GM19372 (cell line): ENCODE data around the gene BBOX1.
"Not testable (repeated sequence)": the region's sequence is repeated elsewhere in the genome, so short reads cannot be mapped to it uniquely, and the experiment has no call there.

Source experiments
- ATAC-seq: cut with Tn5 transposase; IDR thresholded peaks from one replicate; pipeline ENCODE4 v1.9.1; 2021; ENCODE audit warnings: mild to moderate bottlenecking, low read depth, moderate library complexity; ENCODE audit not compliant: unreplicated experiment

The BBOX1 gene

DNA sequence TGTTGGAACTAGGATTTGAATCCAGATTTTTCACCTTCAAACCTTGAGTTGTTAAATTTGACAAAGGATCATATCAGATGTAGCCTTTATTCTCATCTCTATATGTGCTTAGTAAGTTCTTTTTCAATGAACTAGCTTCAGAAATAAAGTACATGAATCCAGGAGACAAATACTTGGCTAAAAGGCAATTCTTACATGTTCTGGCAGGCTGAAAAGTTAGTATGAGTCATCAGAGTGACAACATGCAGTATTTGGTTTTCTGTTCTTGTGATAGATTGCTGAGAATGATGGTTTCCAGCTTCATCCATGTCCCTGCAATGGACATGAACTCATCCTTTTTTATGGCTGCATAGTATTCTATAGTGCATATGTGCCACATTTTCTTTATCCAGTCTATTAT is 40.4 kb downstream of the BBOX1 start:
- no peak for ATAC-seq

- no peak for ATAC-seq
Measured at GRCh38 chr11:27083241-27083640, 42.6 kb downstream of the BBOX1 start.

GRCh38 chr11:27083782-27084181 is 43.2 kb downstream of the BBOX1 start:
- no peak for ATAC-seq

GRCh38 chr11:27084518-27084917 is 43.9 kb downstream of the BBOX1 start:
- no peak for ATAC-seq

DNA sequence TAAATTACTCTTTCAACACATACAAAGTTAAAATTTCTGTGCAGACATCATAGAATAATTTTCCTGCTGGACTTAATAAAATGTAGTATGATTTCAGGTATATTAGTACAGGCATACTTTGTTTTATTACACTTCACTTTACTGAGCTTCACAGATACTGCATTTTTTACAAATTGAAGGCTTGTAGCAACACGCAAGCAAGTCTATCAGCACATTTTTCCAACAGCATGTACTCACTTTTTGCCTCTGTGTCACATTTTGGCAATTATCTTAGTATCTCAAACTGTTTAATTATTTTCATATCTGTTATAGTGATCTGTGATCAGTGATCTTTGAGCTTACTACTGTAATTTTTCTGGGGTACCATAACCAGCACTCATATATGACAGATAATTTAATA is 44.5 kb downstream of the BBOX1 start:
- no peak for ATAC-seq

GRCh38 chr11:27085605-27086004 is 45.0 kb downstream of the BBOX1 start:
- ATAC-seq = no peak

- no peak for ATAC-seq
Measured at GRCh38 chr11:27087432-27087831, 46.8 kb downstream of the BBOX1 start.

GRCh38 chr11:27088353-27088752 is 47.7 kb downstream of the BBOX1 start:
- ATAC-seq = no peak

DNA sequence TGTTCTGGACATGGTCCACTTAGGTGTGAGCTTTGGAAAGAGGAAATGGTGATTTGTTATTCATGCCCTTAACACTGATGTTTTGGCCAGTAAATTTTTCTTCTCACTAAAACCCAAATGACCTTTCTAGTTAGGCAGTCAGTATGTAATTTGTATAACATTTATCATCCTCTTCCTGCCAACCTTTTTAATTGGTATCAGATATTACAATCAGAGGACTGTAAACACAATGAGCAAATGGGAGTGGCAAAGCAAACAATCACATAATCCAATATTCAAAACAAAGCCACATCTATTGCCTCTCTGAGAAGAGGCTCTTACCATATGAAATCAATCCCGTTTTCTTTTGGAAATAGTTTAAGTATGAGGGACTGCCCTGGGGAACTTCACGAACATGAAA is 49.1 kb downstream of the BBOX1 start:
- ATAC-seq = no peak

DNA sequence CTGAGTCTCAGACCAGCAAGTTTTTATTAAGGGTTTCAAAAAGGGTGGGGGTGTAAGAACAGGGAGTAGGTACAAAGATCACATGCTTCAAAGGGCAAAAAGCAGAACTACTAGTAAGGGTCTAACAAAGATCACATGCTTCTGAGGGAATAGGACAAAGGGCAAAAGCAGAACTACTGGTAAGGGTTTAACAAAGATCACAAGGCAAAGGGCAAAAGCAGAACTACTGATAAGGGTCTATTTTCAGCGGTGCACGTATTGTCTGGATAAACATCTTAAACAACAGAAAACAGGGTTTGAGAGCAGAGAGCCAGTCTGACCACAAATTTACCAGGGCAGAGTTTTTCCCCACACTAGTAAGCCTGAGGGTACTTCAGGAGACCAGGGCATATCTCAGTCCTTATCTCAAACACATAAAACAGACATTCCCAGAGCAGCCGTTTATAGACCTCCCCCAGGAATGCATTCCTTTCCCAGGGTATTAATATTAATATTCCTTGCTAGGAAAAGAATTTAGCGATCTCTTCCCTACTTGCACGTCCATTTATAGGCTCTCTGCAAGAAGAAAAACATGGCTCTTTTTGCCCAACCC is 49.8 kb downstream of the BBOX1 start:
- ATAC-seq = not testable (repeated sequence)

- ATAC-seq = no peak
Measured at GRCh38 chr11:27094120-27094519, 53.5 kb downstream of the BBOX1 start.

GRCh38 chr11:27095059-27095458 is 54.4 kb downstream of the BBOX1 start:
- ATAC-seq = no peak

DNA sequence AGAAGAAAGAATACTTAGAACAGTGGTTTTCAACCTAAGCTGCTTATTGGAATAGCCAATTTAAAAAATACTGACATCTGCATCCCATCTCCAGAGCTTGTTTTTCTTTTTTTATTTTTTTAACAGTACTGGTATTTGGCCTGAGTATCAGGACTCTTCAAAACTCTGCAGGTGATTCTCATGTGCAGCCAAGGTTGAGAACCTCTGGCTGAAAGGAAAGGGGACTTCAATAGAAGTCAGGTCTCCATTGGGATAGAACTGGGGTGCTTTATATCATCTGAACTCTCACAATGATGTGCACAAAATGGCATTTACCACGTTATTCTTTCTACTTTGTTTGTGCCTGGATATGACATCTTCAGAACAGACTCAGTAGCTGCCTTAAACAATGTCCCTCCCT is 55.3 kb downstream of the BBOX1 start:
- no peak for ATAC-seq

- no peak for ATAC-seq
Measured at GRCh38 chr11:27097551-27097950, 56.9 kb downstream of the BBOX1 start.

DNA sequence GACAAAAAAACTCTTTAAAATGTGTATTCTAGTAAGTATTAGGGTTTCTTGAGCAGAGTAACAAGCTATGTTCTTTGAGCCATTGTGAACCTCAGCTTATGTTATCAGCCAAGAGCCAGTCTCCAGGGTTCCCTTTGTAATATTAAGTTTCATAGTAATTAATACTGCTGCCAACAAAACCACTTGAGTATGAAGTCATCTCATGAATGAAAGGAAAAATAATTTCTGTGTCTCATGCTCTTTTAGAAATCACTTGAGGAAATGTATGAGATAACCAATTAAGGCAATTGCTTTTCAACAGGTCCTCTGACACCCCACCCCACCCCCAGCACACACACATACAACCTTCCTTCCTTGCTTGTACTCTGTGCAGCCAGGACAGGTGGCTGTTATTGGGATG is 59.9 kb downstream of the BBOX1 start:
- ATAC-seq = no peak

GRCh38 chr11:27107548-27107947 is 66.9 kb downstream of the BBOX1 start:
- no peak for ATAC-seq

GRCh38 chr11:27108809-27109208 is 68.2 kb downstream of the BBOX1 start:
- no peak for ATAC-seq

DNA sequence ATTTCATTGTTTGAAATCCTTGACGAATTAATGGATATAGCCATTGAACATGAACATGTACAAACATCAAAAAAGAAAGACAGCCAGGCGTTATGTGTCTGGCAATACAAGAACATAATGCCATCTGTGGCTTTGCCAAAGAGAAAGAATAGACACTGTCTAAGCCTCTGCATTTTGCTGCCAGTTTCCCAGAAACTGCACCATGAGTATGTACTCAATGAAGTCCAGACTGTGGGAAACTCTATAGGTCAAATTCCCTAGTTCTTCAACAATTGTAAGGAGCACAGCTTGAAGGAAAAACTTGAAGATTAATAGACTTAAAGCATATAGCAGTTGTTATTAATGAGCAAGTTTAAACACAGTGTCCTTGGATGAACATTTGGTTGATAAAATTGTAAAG is 71.3 kb downstream of the BBOX1 start:
- no peak for ATAC-seq

DNA sequence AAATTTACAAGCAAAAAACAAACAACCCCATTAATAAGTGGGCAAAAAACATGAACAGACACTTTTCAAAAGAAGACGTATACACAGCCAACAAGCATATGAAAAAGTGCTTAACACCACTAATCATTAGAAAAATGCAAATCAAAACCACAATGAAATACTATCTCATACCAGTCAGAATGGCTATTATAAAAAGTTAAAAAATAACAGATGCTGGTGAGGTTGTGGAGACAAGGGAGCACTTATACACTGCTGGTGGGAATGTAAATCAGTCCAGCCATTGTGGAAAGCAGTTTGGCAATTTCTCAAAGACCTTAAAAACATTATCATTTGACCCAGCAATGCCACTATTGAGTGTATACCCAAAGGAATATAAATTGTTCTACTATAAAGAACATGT is 72.3 kb downstream of the BBOX1 start:
- ATAC-seq = no peak

DNA sequence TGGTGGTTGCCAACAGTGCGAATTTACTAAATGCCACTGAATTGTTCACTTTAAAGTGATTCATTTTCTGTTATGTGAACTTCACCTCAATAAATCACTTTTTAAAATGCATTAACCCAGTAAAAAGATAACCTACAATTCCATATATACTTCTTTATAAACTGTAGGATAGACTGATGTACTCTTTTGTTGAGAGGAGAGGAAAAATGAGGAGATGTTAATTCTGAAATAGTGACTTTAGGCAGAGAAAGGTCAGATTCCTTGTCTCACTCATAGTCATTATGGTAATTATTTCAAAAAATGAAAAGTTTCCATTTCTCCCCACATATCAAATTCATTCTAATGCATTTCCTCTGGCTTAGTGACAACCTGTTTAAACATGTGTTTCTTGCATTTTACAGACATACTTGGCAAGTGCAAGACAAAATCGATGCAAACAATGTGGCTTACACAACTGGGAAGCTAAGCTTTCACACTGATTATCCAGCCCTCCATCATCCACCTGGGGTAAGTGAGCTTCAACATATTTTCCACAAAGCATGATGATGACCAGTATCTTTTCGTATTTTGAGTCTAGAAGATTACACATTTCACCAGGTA is 74.5 kb downstream of the BBOX1 start:
- no peak for ATAC-seq

DNA sequence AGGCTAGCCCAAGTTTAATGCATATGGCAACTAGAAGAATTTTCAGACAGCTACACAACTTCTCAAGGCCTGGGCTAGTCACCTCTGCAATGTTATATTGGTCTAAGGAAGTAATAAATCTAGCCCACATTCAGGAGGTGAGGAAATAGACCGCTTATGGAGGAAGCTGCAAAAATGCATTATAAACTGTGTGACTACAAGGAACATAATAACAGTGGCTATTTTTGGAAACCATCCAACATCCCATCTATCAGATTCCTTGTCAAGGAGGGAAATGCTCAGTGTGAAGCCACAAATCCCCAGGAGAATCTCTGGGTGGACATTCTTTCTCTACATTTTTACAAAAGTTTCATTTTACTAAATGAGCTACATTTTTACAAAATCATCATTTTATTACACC is 76.1 kb downstream of the BBOX1 start:
- ATAC-seq = no peak

GRCh38 chr11:27118371-27118770 is 77.8 kb downstream of the BBOX1 start:
- ATAC-seq = no peak

DNA sequence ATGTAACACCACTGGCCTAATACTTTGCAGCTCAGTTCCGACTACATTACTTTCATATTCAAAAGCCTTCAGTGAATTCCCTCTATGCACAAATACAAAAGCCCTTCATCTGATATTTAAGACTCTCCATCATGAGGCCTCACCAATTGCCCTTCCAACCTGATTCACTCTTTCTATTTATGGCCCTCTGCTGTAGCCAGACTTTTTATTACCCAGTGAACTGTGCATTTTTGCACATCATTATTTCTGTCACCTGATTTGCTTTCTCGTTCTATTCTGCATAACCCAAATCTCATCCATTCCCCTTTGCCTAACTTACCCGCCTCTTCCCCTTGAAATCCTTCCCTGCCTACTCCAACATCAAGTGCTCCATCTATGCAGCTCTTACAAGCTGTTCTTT is 78.3 kb downstream of the BBOX1 start:
- no peak for ATAC-seq
